CD4-positive, alpha-beta T cell (primary cell): ENCODE measurements around the gene TOPORS. TPM values are rescaled to one million over a fixed set of nuclear protein-coding genes. Genes with fewer than 3 reads are reported as not detected.

Source experiments
- ATAC-seq: fragments of 200-7000 bp; cut with Tn5 transposase; one replicate; pipeline ENCODE4 v1.10.0; 2022; ENCODE audit warnings: mild to moderate bottlenecking; ENCODE audit not compliant: poor library complexity
- CTCF ChIA-PET: fragments of 350-600 bp; sonication (Branson Sonifier 250); formaldehyde crosslinking; loops from one replicate; lab custom pipeline; 2021; ENCODE audit warnings: antibody characterized with exemption, inconsistent platforms; lab: Charles Lee
- POLR2A ChIA-PET: fragments of 350-600 bp; sonication (Branson Sonifier 250); formaldehyde crosslinking; loops from one replicate; lab custom pipeline; 2021; ENCODE audit warnings: antibody characterized with exemption, inconsistent platforms; lab: Charles Lee
- DNase-seq, 14 experiments: peaks; one replicate each; pipeline ENCODE4 v3.0.0-alpha.2; 2013 to 2020; ENCODE audit warnings: mixed read lengths in 2 of 14
- H3K27ac ChIP-seq, 2 donors: one replicate each; pipeline versions ENCODE4 v1.5.1 to v1.7.0; 2013; ENCODE audit warnings: low read length in 2 of 2, low read depth in 1 of 2, mild to moderate bottlenecking in 1 of 2
- H3K27me3 ChIP-seq, 2 experiments: 1 replicate in 1 of 2; 2 replicates in 1 of 2; pipeline versions ENCODE4 v1.6.1 to v1.7.0; 2013; ENCODE audit warnings: low read length in 2 of 2, control low read depth in 1 of 2, mild to moderate bottlenecking in 1 of 2, moderate library complexity in 1 of 2; ENCODE audit not compliant: insufficient read depth in 2 of 2, control insufficient read depth in 1 of 2
- H3K36me3 ChIP-seq: one replicate; pipeline ENCODE4 v1.6.1; 2013; ENCODE audit warnings: low read length, control low read depth; ENCODE audit not compliant: insufficient read depth
- H3K4me1 ChIP-seq: one replicate; pipeline ENCODE4 v1.6.1; 2013; ENCODE audit warnings: low read length, control low read depth; ENCODE audit not compliant: insufficient read depth
- H3K4me3 ChIP-seq: one replicate; pipeline ENCODE4 v1.5.1; 2013; ENCODE audit warnings: mild to moderate bottlenecking, low read length, moderate library complexity
- H3K9me3 ChIP-seq, 2 experiments: 1 replicate in 1 of 2; 2 replicates in 1 of 2; pipeline versions ENCODE4 v1.6.1 to v1.7.0; 2013; ENCODE audit warnings: low read length in 2 of 2, mild to moderate bottlenecking in 2 of 2, control low read depth in 1 of 2, moderate library complexity in 1 of 2; ENCODE audit not compliant: control insufficient read depth in 1 of 2, insufficient read depth in 1 of 2
- H3K27ac Mint-ChIP-seq: one replicate; pipeline ENCODE4 v1.8.0; 2020; ENCODE audit warnings: mixed read lengths
- H3K27me3 Mint-ChIP-seq: one replicate; pipeline ENCODE4 v1.8.0; 2021; ENCODE audit warnings: mixed read lengths
- H3K36me3 Mint-ChIP-seq: one replicate; pipeline ENCODE4 v1.8.0; 2021; ENCODE audit warnings: low read depth, mixed read lengths
- H3K4me1 Mint-ChIP-seq: one replicate; pipeline ENCODE4 v1.8.0; 2021; ENCODE audit warnings: low read depth, mixed read lengths
- H3K4me3 Mint-ChIP-seq: one replicate; pipeline ENCODE4 v1.8.0; 2020; ENCODE audit warnings: mild to moderate bottlenecking, mixed read lengths
- H3K9me3 Mint-ChIP-seq: one replicate; pipeline ENCODE4 v1.8.0; 2020; ENCODE audit warnings: mixed read lengths
- intact Hi-C, 2 experiments: fragments of 100-400 bp; cut with DNase I in 1 of 2; cut with micrococcal nuclease in 1 of 2; formaldehyde crosslinking; loops; one replicate each; pipeline versions ENCODE4 v1.15.1 to v1.9.0; 2023 to 2025; cut with DNase I, micrococcal nuclease
- total RNA-seq, 174 experiments: library from RNA in 2 of 174; stranded (reverse) in 2 of 174; gene quantifications; one replicate each; pipeline ENCODE4 v1.2.3 and lab custom pipeline; 2021 to 2026
- TF ChIP-seq, protein P1 (sequence below): fragments of 200-600 bp; IDR thresholded peaks from one replicate; pipeline ENCODE4 v1.8.0; 2022; ENCODE audit warnings: antibody characterized with exemption, mild to moderate bottlenecking

The TOPORS gene
- total RNA-seq, 2 experiments from 2014 or later: 40.8 to 41.8 TPM

DNA sequence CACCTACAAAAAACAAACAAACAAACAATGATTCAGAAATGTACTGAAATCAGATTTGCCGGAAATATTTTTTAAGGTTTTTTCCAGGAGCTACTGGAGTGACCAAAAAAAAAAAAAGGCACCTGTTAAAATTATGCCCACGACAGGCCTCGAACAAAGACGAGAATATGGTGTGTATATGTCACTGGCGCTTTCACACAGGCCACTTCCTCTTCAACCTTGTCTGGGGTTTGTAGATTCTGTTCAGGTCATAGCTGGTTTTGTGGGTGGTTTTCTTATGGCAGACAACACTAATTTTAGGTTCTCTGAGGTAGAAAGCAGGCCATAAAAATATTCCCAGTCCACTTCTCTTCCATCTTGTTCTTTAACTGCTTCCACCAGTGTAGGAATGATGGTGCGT, 13.6 kb upstream of the TOPORS start:
- Histone ChIP-seq H3K27ac (no peak overlapping the region), H3K9me3 (no peaks in the 10 kb centered on the region), H3K27me3 (no peaks in the 10 kb centered on the region), H3K4me1 (no peaks in the 10 kb centered on the region), H3K4me3 (no peak overlapping the region), H3K36me3 (peaks cover 34% of the 10 kb centered on the region)
- no peak overlapping the region for H3K4me3 Mint-ChIP-seq
- ChIA-PET CTCF (interaction anchor here (1.2 to 1.3 kb wide), 2 partner anchors 16 to 187 kb away, joined by 3 read pairs; no protein-coding TSS in a partner anchor), POLR2A (interaction anchor here (1.0 to 2.2 kb wide), 3 partner anchors 10 to 1416 kb away, joined by 3 to 10 read pairs (median 3); no protein-coding TSS in a partner anchor)
- intact Hi-C loops: no loop called here
- no peak for ATAC-seq
- peaks cover 67% of the 10 kb centered on the region for H3K36me3 Mint-ChIP-seq
- H3K4me1 Mint-ChIP-seq: peaks cover 26% of the 10 kb centered on the region
- H3K27me3 Mint-ChIP-seq: no peaks in the 10 kb centered on the region
- no peaks in the 10 kb centered on the region for H3K9me3 Mint-ChIP-seq
- no peak overlapping the region for H3K27ac Mint-ChIP-seq
- DNase-seq: no peak
- TF ChIP-seq, protein P1, sequence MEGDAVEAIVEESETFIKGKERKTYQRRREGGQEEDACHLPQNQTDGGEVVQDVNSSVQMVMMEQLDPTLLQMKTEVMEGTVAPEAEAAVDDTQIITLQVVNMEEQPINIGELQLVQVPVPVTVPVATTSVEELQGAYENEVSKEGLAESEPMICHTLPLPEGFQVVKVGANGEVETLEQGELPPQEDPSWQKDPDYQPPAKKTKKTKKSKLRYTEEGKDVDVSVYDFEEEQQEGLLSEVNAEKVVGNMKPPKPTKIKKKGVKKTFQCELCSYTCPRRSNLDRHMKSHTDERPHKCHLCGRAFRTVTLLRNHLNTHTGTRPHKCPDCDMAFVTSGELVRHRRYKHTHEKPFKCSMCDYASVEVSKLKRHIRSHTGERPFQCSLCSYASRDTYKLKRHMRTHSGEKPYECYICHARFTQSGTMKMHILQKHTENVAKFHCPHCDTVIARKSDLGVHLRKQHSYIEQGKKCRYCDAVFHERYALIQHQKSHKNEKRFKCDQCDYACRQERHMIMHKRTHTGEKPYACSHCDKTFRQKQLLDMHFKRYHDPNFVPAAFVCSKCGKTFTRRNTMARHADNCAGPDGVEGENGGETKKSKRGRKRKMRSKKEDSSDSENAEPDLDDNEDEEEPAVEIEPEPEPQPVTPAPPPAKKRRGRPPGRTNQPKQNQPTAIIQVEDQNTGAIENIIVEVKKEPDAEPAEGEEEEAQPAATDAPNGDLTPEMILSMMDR: no peak

DNA sequence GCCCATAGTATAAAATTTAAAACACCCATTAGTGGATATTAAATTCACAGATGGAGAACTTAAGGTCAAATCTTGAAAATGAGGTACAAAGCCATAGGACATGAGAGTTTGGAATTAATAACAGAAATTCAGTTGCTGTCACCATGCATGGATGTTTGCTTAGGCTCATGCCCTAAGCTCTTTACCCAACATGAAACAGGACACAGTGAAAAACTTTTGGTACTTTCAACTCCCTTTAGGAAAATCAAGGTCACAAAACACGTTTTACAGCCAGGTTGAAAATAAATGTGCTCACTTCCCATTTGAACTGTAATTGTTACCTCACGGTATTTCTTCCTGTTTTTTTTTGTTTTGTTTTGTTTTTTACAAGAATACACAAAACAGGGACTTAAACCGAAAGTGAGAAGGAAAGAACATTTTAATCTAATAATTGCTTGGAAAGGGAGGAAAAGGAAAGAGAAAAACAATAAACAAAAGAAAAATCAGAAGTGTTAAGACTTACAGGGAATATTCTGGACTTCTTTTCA, 6.1 kb upstream of the TOPORS start:
- CTCF ChIA-PET: interaction anchor here (1.5 kb wide), 1 partner anchor 14 kb away, joined by 5 read pairs; no protein-coding TSS in a partner anchor
- intact Hi-C loops: loop anchor here in 1 of 2 experiments (5.0 to 10.0 kb wide), 2 partner anchors 36 to 606 kb away; partner anchors contain the start of gene B4GALT1
- Histone ChIP-seq H3K4me3 (no peak overlapping the region), H3K4me1 (no peaks in the 10 kb centered on the region), H3K36me3 (peaks cover 4% of the 10 kb centered on the region), H3K9me3 (no peaks in the 10 kb centered on the region), H3K27me3 (no peaks in the 10 kb centered on the region), H3K27ac (no peak overlapping the region)
- ATAC-seq: no peak
- H3K36me3 Mint-ChIP-seq: peaks cover 34% of the 10 kb centered on the region
- no peaks in the 10 kb centered on the region for H3K9me3 Mint-ChIP-seq
- TF ChIP-seq, protein P1: no peak
- peaks cover 45% of the 10 kb centered on the region for H3K4me1 Mint-ChIP-seq
- H3K27me3 Mint-ChIP-seq: no peaks in the 10 kb centered on the region
- no peak for DNase-seq
- H3K27ac Mint-ChIP-seq: peak overlapping the region; percentile 45
- POLR2A ChIA-PET: no interaction called here
- no peak overlapping the region for H3K4me3 Mint-ChIP-seq

GRCh38 chr9:32554591-32554990, 2.2 kb upstream of the TOPORS start:
- Histone ChIP-seq H3K27ac (no peak overlapping the region), H3K4me1 (peaks cover 24% of the 10 kb centered on the region), H3K4me3 (no peak overlapping the region), H3K9me3 (no peaks in the 10 kb centered on the region), H3K36me3 (peaks cover 4% of the 10 kb centered on the region), H3K27me3 (no peaks in the 10 kb centered on the region)
- CTCF ChIA-PET: interaction anchor here (2.1 to 2.4 kb wide), 2 partner anchors 18 to 176 kb away, joined by 7 to 8 read pairs; partner anchors contain the start of gene NDUFB6
- ATAC-seq (no peak), DNase-seq (no peak)
- POLR2A ChIA-PET: interaction anchor here (2.0 kb wide), 1 partner anchor 18 kb away, joined by 9 read pairs; the partner anchor contains the start of gene NDUFB6
- Mint-ChIP-seq H3K4me3 (no peak overlapping the region), H3K27ac (peak overlapping the region; percentile 99), H3K27me3 (no peaks in the 10 kb centered on the region), H3K9me3 (no peaks in the 10 kb centered on the region), H3K36me3 (peaks cover 54% of the 10 kb centered on the region), H3K4me1 (peaks cover 55% of the 10 kb centered on the region)
- intact Hi-C loops: loop anchor here (5.0 to 10.0 kb wide), 2 partner anchors 473 to 610 kb away; partner anchors contain the start of genes B4GALT1 (in 1 of the 2) and DNAJA1 (in 1 of the 2)
- TF ChIP-seq, protein P1: no peak
